IgD-negative memory B cell (primary cell): ENCODE results near the gene MAP3K13. TPM values are rescaled to one million over a fixed set of nuclear protein-coding genes. Genes with fewer than 3 reads are reported as not detected.
A peak's percentile ranks its signal among the peaks of the same experiment; 100 is the strongest.
"Not testable (repeated sequence)": the region's sequence is repeated elsewhere in the genome, so short reads cannot be mapped to it uniquely, and the experiment has no call there.

Experiments used
- H3K27ac Mint-ChIP-seq, 3 donors: one replicate each; pipeline ENCODE4 v1.8.0; 2020 to 2022; ENCODE audit warnings: mild to moderate bottlenecking in 3 of 3, mixed read lengths in 3 of 3, moderate library complexity in 1 of 3
- H3K27me3 Mint-ChIP-seq: one replicate; pipeline ENCODE4 v1.8.0; 2021; ENCODE audit warnings: mixed read lengths
- H3K36me3 Mint-ChIP-seq: one replicate; pipeline ENCODE4 v1.8.0; 2020; ENCODE audit warnings: mild to moderate bottlenecking, mixed read lengths
- H3K4me1 Mint-ChIP-seq, 3 donors: one replicate each; pipeline ENCODE4 v1.8.0; 2020 to 2022; ENCODE audit warnings: mixed read lengths in 3 of 3, mild to moderate bottlenecking in 1 of 3
- H3K4me3 Mint-ChIP-seq, 4 donors: one replicate each; pipeline ENCODE4 v1.8.0; 2020 to 2022; ENCODE audit warnings: mild to moderate bottlenecking in 4 of 4, mixed read lengths in 4 of 4, moderate library complexity in 3 of 4
- H3K9me3 Mint-ChIP-seq, 3 donors: one replicate each; pipeline ENCODE4 v1.8.0; 2020 to 2021; ENCODE audit warnings: mixed read lengths in 3 of 3, mild to moderate bottlenecking in 1 of 3
- polyA plus RNA-seq: library from polyadenylated mRNA; unstranded; fragments of 300-500 nt; fragmentation: Illumina TruSeq; gene quantifications from one replicate; pipeline ENCODE4 v1.2.3, GENCODE V29; 2021

The MAP3K13 gene
- polyA plus RNA-seq, 1 donor from 2014 or later = 53.4 TPM

DNA sequence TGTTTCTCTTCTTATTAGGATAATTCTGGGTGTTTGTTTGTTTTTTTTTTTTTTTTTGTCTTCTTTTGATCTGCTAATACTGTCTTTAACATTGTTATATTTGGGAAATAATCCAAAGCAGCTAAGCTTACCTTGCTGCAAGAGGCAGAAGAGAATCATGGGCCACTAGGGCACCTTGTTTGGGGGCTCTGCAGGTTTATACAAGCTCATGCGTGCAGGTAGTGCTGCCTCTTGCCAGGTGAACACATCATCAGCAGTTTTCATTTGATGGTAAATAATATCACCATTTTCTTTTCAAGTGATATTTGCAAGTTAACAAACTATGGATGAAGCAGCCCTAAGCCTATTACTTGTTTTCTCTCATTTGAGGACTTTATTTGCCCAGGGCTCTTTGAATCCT is 37.9 kb downstream of the MAP3K13 start:
- H3K27me3 Mint-ChIP-seq = peaks cover 2% of the 10 kb centered on the region
- no peaks in the 10 kb centered on the region for H3K36me3 Mint-ChIP-seq
- H3K27ac Mint-ChIP-seq = no peak overlapping the region
- H3K9me3 Mint-ChIP-seq = no peaks in the 10 kb centered on the region
- no peaks in the 10 kb centered on the region for H3K4me1 Mint-ChIP-seq
- no peak overlapping the region for H3K4me3 Mint-ChIP-seq

DNA sequence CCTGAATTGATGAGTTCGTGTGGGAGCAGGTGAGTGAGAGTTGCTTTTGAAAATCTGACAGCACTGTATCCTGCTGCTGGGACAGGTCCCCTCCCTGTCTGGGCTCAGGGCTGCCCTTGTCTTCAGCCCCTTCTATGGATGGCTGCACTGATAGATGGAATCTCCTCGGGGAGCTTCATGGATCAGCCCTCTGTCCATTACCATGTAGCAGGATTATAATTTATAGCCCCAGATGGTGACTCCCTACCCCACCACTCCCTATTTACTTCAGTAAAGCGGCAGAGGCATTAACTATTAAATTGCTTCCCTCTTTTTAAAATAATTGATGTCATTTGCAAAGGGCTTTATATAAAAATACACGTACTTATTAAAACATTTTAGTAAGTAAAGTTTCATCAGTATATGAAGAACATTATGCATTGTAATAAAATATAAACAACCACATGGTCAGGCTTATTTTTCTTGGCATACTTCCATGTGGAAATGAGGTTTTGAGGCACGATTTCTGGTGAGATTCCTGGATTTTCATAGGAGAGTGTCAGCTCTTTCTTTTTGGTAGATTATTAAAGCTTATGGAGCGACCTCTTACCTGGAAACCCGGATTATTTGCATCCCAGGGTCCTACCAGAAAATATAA is 38.5 kb downstream of the MAP3K13 start:
- Mint-ChIP-seq H3K4me3 (no peak overlapping the region), H3K27me3 (peaks cover 2% of the 10 kb centered on the region), H3K27ac (no peak overlapping the region), H3K36me3 (no peaks in the 10 kb centered on the region), H3K9me3 (no peaks in the 10 kb centered on the region), H3K4me1 (no peaks in the 10 kb centered on the region)

DNA sequence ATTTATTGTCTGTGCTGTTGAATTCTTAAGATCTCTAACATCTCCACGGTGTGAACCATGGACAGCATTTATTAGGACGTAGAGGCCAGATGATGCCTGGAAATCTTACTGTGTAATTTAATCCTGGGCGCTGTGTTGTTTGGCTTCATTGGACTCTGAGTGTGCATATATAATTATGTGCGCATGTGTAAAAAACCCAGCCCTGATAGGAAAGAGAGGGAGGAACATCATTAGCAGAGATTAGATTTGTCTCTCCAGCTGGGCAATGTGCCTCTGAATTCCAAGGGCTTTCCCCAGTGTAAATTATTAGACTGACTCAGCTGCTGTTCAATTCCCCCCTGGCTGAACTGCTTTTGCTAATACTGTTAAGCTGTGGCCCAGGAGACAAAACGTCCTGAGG is 39.6 kb downstream of the MAP3K13 start:
- H3K4me3 Mint-ChIP-seq = no peak overlapping the region

DNA sequence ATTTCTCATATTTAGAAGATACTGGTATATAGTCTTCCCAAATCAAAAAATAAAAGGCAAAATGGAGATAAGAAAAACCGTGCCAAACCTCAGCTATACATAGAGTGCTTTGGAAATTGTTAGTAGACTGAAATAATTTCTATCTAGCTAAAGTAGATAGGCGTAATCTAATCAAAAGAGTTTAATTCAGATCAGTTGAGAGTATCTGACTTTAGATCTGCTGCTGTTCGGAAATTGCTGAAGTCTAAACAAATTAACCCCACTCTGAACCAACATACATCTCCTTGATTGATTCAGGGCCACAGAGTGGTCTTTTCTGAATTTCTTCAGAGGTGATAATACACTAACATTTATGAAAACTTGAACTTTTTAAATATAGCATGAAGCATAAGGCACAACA is 40.1 kb downstream of the MAP3K13 start:
- no peaks in the 10 kb centered on the region for H3K36me3 Mint-ChIP-seq
- H3K27me3 Mint-ChIP-seq = peaks cover 2% of the 10 kb centered on the region
- H3K9me3 Mint-ChIP-seq = no peaks in the 10 kb centered on the region
- no peak overlapping the region for H3K4me3 Mint-ChIP-seq
- H3K27ac Mint-ChIP-seq = no peak overlapping the region
- no peaks in the 10 kb centered on the region for H3K4me1 Mint-ChIP-seq

More for the DNA sequence above, 39.6 kb downstream of the MAP3K13 start:
- Mint-ChIP-seq H3K27ac (no peak overlapping the region), H3K27me3 (peaks cover 2% of the 10 kb centered on the region), H3K36me3 (no peaks in the 10 kb centered on the region), H3K9me3 (no peaks in the 10 kb centered on the region), H3K4me1 (no peaks in the 10 kb centered on the region)

GRCh38 chr3:185405243-185405642 is 42.3 kb downstream of the MAP3K13 start:
- peaks cover 2% of the 10 kb centered on the region for H3K27me3 Mint-ChIP-seq
- no peak overlapping the region for H3K4me3 Mint-ChIP-seq
- no peaks in the 10 kb centered on the region for H3K4me1 Mint-ChIP-seq
- no peaks in the 10 kb centered on the region for H3K36me3 Mint-ChIP-seq
- H3K9me3 Mint-ChIP-seq = no peaks in the 10 kb centered on the region
- H3K27ac Mint-ChIP-seq = no peak overlapping the region

GRCh38 chr3:185405664-185406063 is 42.7 kb downstream of the MAP3K13 start:
- Mint-ChIP-seq H3K4me3 (no peak overlapping the region), H3K27ac (no peak overlapping the region), H3K9me3 (no peaks in the 10 kb centered on the region), H3K27me3 (peaks cover 2% of the 10 kb centered on the region), H3K36me3 (no peaks in the 10 kb centered on the region), H3K4me1 (no peaks in the 10 kb centered on the region)

DNA sequence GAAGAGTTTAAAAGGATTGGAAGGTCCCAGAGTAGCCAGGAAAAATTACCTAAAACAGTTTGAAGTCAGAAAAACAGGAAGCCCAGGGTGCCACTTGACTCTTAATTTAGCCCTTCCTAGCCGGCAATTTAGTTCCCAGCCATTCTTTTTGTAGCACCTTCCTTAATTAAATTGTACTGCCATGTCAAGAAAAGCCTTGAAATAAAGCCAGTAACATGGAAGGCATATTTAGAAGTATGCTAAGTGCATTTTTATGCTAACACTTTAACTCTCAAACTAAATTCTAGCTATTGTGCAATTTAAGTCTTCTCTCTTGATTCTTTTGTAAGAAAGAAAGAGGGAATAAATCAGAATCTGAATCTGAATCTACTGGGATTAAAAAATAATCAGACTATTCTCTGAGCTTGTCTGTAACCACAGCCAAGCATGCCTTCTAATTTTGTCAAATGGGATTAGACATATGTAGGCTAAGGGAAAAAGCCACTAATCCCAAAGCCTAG is 43.2 kb downstream of the MAP3K13 start:
- Mint-ChIP-seq H3K27me3 (peaks cover 2% of the 10 kb centered on the region), H3K9me3 (no peaks in the 10 kb centered on the region), H3K36me3 (no peaks in the 10 kb centered on the region), H3K4me3 (no peak overlapping the region), H3K4me1 (no peaks in the 10 kb centered on the region), H3K27ac (no peak overlapping the region)

GRCh38 chr3:185409957-185410356 is 47.0 kb downstream of the MAP3K13 start:
- Mint-ChIP-seq H3K27me3 (no peaks in the 10 kb centered on the region), H3K9me3 (no peaks in the 10 kb centered on the region), H3K36me3 (no peaks in the 10 kb centered on the region), H3K27ac (no peak overlapping the region), H3K4me1 (no peaks in the 10 kb centered on the region), H3K4me3 (no peak overlapping the region)

DNA sequence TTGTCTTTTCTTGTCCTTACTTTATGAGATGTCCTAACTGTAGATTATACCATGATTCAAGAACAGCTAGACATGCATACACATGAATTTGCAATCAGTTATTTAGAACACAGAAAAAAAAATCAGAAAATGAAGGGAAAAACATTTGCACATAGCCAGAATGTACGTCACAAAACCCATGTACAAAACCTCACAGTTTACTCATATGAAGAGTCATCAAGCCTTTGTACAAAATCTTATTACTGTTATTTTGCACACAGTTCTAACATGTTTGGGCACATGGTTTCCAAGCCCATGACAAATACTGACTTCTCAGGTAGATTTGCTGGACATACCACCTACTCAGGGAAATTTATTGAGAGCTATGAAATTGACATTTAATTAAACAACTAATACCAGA is 48.2 kb downstream of the MAP3K13 start:
- no peaks in the 10 kb centered on the region for H3K36me3 Mint-ChIP-seq
- no peak overlapping the region for H3K27ac Mint-ChIP-seq
- no peaks in the 10 kb centered on the region for H3K27me3 Mint-ChIP-seq
- no peak overlapping the region for H3K4me3 Mint-ChIP-seq
- no peaks in the 10 kb centered on the region for H3K4me1 Mint-ChIP-seq
- no peaks in the 10 kb centered on the region for H3K9me3 Mint-ChIP-seq

GRCh38 chr3:185416513-185416912 is 53.6 kb downstream of the MAP3K13 start:
- Mint-ChIP-seq H3K4me1 (peaks cover 0 to 5% (median 2%) of the 10 kb centered on the region in 3 donors), H3K9me3 (no peaks in the 10 kb centered on the region), H3K27ac (no peak overlapping the region), H3K4me3 (no peak overlapping the region), H3K27me3 (peaks cover 5% of the 10 kb centered on the region), H3K36me3 (no peaks in the 10 kb centered on the region)

GRCh38 chr3:185418561-185418977 is 55.6 kb downstream of the MAP3K13 start:
- not testable (repeated sequence) for H3K4me1 Mint-ChIP-seq, H3K27me3 Mint-ChIP-seq, H3K36me3 Mint-ChIP-seq, H3K27ac Mint-ChIP-seq, H3K9me3 Mint-ChIP-seq
- peak overlapping the region in 1 of 4 donors; percentile 28 for H3K4me3 Mint-ChIP-seq

- Mint-ChIP-seq H3K27me3 (peaks cover 8% of the 10 kb centered on the region), H3K36me3 (peaks cover 3% of the 10 kb centered on the region), H3K4me3 (no peak overlapping the region), H3K4me1 (peaks cover 2 to 7% (median 6%) of the 10 kb centered on the region in 3 donors), H3K9me3 (no peaks in the 10 kb centered on the region), H3K27ac (no peak overlapping the region)
Measured at GRCh38 chr3:185420762-185421161, 57.8 kb downstream of the MAP3K13 start.

GRCh38 chr3:185421577-185422232 is 58.8 kb downstream of the MAP3K13 start:
- peaks cover 2 to 7% (median 6%) of the 10 kb centered on the region in 3 donors for H3K4me1 Mint-ChIP-seq
- H3K9me3 Mint-ChIP-seq = no peaks in the 10 kb centered on the region
- no peak overlapping the region for H3K4me3 Mint-ChIP-seq
- peaks cover 8% of the 10 kb centered on the region for H3K27me3 Mint-ChIP-seq
- peaks cover 3% of the 10 kb centered on the region for H3K36me3 Mint-ChIP-seq
- no peak overlapping the region for H3K27ac Mint-ChIP-seq

DNA sequence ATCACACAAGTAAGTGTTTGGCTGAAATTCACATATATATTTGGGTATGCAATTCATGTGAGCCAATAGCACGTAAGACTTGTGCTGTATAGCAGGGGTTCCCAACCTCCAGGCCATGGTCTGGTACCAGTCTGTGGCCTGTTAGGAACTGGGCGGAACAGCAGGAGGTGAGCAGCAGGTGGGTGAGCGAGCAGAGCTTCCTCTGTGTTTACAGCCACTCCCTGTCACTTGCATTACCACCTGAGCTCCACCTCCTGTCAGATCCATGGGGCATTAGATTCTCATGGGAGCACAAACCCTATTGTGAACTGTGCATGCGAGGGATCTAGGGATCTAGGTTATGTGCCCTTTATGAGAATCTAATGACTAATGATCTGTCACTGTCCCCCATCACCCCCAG is 59.7 kb downstream of the MAP3K13 start:
- peaks cover 3% of the 10 kb centered on the region for H3K36me3 Mint-ChIP-seq
- H3K4me1 Mint-ChIP-seq = peaks cover 2 to 7% (median 6%) of the 10 kb centered on the region in 3 donors
- H3K27me3 Mint-ChIP-seq = peaks cover 8% of the 10 kb centered on the region
- H3K27ac Mint-ChIP-seq = no peak overlapping the region
- no peaks in the 10 kb centered on the region for H3K9me3 Mint-ChIP-seq
- no peak overlapping the region for H3K4me3 Mint-ChIP-seq

- Mint-ChIP-seq H3K27me3 (peaks cover 8% of the 10 kb centered on the region), H3K36me3 (peaks cover 3% of the 10 kb centered on the region), H3K27ac (no peak overlapping the region), H3K4me1 (peaks cover 2 to 7% (median 6%) of the 10 kb centered on the region in 3 donors), H3K4me3 (no peak overlapping the region), H3K9me3 (no peaks in the 10 kb centered on the region)
Measured at GRCh38 chr3:185423178-185423577, 60.2 kb downstream of the MAP3K13 start.

DNA sequence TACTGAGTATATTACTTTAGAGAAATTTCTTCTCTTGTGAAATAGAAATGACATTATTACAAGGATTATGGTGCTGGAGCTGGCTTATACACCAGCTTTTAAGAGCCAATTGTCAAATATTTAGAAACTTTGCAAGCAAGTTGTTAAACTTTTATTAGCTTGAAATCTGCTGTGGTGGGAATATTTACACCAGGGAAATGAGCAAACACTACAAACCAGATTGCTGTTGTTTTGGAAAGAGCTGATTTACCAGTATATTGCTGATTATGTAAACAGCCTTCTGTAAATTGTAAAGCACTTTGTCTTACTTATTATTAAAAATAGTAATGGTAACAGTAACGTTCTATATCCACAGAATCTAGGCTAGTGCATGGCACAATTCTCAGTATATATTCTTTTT is 61.5 kb downstream of the MAP3K13 start:
- Mint-ChIP-seq H3K36me3 (peaks cover 7% of the 10 kb centered on the region), H3K27me3 (peaks cover 8% of the 10 kb centered on the region), H3K4me3 (no peak overlapping the region), H3K27ac (no peak overlapping the region), H3K9me3 (no peaks in the 10 kb centered on the region), H3K4me1 (peaks cover 2 to 7% (median 2%) of the 10 kb centered on the region in 3 donors)
